T-cell (primary cell): ENCODE results near the gene LHPP. TPM values are rescaled to one million over a fixed set of nuclear protein-coding genes. Genes with fewer than 3 reads are reported as not detected.

Experiments used
- ATAC-seq, 4 experiments: fragments of 200-7000 bp in 3 of 4; fragments of 150-1000 bp in 1 of 4; cut with Tn5 transposase; replicated peaks in 1 of 4; 1 replicate in 3 of 4; 2 replicates in 1 of 4; pipeline ENCODE4 v1.10.0; 2021; ENCODE audit warnings: moderate library complexity in 3 of 4, mild to moderate bottlenecking in 2 of 4, moderate number of reproducible peaks in 1 of 4
- CTCF ChIA-PET, 2 donors: fragments of 300-600 bp; sonication (Branson Sonifier 250); formaldehyde crosslinking; loops; one replicate each; lab custom pipeline; 2022; ENCODE audit warnings: antibody characterized with exemption in 2 of 2; lab: Charles Lee
- POLR2A ChIA-PET, 2 donors: fragments of 300-600 bp; sonication (Branson Sonifier 250); formaldehyde crosslinking; loops; one replicate each; lab custom pipeline; 2022; ENCODE audit warnings: antibody characterized with exemption in 2 of 2; lab: Charles Lee
- DNase-seq, 35 experiments: peaks; one replicate each; pipeline versions ENCODE4 v3.0.0 to v3.0.0-alpha.2; 2013 to 2023
- H3K27ac ChIP-seq: one replicate; pipeline ENCODE4 v1.5.1; 2013; ENCODE audit warnings: low read length
- H3K27me3 ChIP-seq, 2 experiments: replicated peaks in 1 of 2; 1 replicate in 1 of 2; 2 replicates in 1 of 2; pipeline versions ENCODE4 v1.6.1 to v1.7.0; 2013; ENCODE audit warnings: low read length in 1 of 2, mixed read lengths in 1 of 2; ENCODE audit not compliant: control insufficient read depth in 2 of 2, insufficient read depth in 2 of 2; ENCODE audit errors: extremely low read depth in 1 of 2
- H3K36me3 ChIP-seq, 2 donors: 1 replicate in 1 of 2; 2 replicates in 1 of 2; pipeline versions ENCODE4 v1.6.1 to v1.7.0; 2013; ENCODE audit warnings: low read length in 1 of 2; ENCODE audit not compliant: control insufficient read depth in 2 of 2, insufficient read depth in 1 of 2; ENCODE audit errors: extremely low read depth in 1 of 2
- H3K4me1 ChIP-seq, 2 experiments: 1 replicate in 1 of 2; 2 replicates in 1 of 2; pipeline versions ENCODE4 v1.6.1 to v1.7.0; 2013; ENCODE audit warnings: low read length in 2 of 2, mixed read lengths in 1 of 2; ENCODE audit not compliant: insufficient read depth in 2 of 2, control insufficient read depth in 1 of 2; ENCODE audit errors: extremely low read depth in 1 of 2
- H3K4me3 ChIP-seq, 2 donors: 1 replicate in 1 of 2; 2 replicates in 1 of 2; pipeline versions ENCODE4 v1.5.1 to v1.7.0; 2013; ENCODE audit warnings: mild to moderate bottlenecking in 2 of 2, low read length in 1 of 2, moderate library complexity in 1 of 2; ENCODE audit not compliant: control insufficient read depth in 1 of 2; ENCODE audit errors: extremely low read depth in 1 of 2
- H3K9me3 ChIP-seq: 2 replicates; pipeline ENCODE4 v1.7.0; 2013
- H3K27ac Mint-ChIP-seq, 2 donors: one replicate each; pipeline ENCODE4 v1.8.0; 2020 to 2021; ENCODE audit warnings: mild to moderate bottlenecking in 2 of 2, mixed read lengths in 2 of 2
- H3K27me3 Mint-ChIP-seq, 2 donors: one replicate each; pipeline ENCODE4 v1.8.0; 2021 to 2022; ENCODE audit warnings: mixed read lengths in 2 of 2
- H3K36me3 Mint-ChIP-seq: one replicate; pipeline ENCODE4 v1.8.0; 2021; ENCODE audit warnings: mixed read lengths
- H3K4me1 Mint-ChIP-seq, 3 donors: one replicate each; pipeline ENCODE4 v1.8.0; 2020 to 2022; ENCODE audit warnings: mixed read lengths in 3 of 3, mild to moderate bottlenecking in 1 of 3
- H3K4me3 Mint-ChIP-seq, 3 donors: one replicate each; pipeline ENCODE4 v1.8.0; 2020 to 2022; ENCODE audit warnings: mild to moderate bottlenecking in 3 of 3, mixed read lengths in 3 of 3, moderate library complexity in 3 of 3
- H3K9me3 Mint-ChIP-seq, 3 donors: one replicate each; pipeline ENCODE4 v1.8.0; 2020 to 2022; ENCODE audit warnings: mixed read lengths in 3 of 3
- WGBS: methylation state at CpG from one replicate; pipeline ENCODE4 v1.1.5; 2013; ENCODE audit warnings: missing lambda C conversion rate; ENCODE audit not compliant: insufficient coverage; 5-methylcytosine and 5-hydroxymethylcytosine counted together
- total RNA-seq, 35 experiments: library from RNA in 6 of 35; stranded (reverse) in 6 of 35; fragments of 120-200 nt in 1 of 35; gene quantifications; one replicate each; pipeline versions ENCODE4 v1.2.1 to v1.2.4 and lab custom pipeline; 2013 to 2026

Gene LHPP
- total RNA-seq, 5 donors from 2014 or later (not counting 1 experiment from before 2014, with no cell fraction given): 13.2 to 27.4 (median 22.3) TPM

GRCh38 chr10:124641282-124642087 is 179.9 kb downstream of the LHPP start:
- no peaks in the 10 kb centered on the region for H3K27me3 ChIP-seq
- peak in 25 of 35 experiments; percentile 26 to 73 (median 47) for DNase-seq
- H3K4me3 ChIP-seq: peak overlapping the region in 1 of 2 donors; percentile 21
- Mint-ChIP-seq H3K4me1 (peaks cover 67 to 99% (median 88%) of the 10 kb centered on the region in 3 donors), H3K27me3 (no peaks in the 10 kb centered on the region), H3K4me3 (peak overlapping the region; percentile 49 to 71 (median 63)), H3K9me3 (no peaks in the 10 kb centered on the region), H3K27ac (peak overlapping the region; percentile 90 to 99), H3K36me3 (peaks cover 8% of the 10 kb centered on the region)
- no peaks in the 10 kb centered on the region for H3K9me3 ChIP-seq
- peak overlapping the region; percentile 87 for H3K27ac ChIP-seq
- POLR2A ChIA-PET: interaction anchor here in 1 of 2 donors (1.0 kb wide), 1 partner anchor 77 kb away, joined by 3 read pairs; no protein-coding TSS in a partner anchor
- CTCF ChIA-PET: no interaction called here
- 60% methylated on average over 14 of the region's 15 CpGs for WGBS
- H3K4me1 ChIP-seq: peaks cover 41 to 99% of the 10 kb centered on the region in 2 experiments
- H3K36me3 ChIP-seq: peaks cover 5 to 17% of the 10 kb centered on the region in 2 donors
- ATAC-seq: peak; percentile 65 to 79 (median 74)

- ChIA-PET POLR2A (no interaction called here), CTCF (interaction anchor here in 1 of 2 donors (1.4 kb wide), 1 partner anchor 99 kb away, joined by 6 read pairs; no protein-coding TSS in a partner anchor)
- H3K36me3 ChIP-seq: peaks cover 5 to 17% of the 10 kb centered on the region in 2 donors
- Mint-ChIP-seq H3K4me3 (peak overlapping the region in 1 of 3 donors; percentile 63), H3K36me3 (peaks cover 8% of the 10 kb centered on the region), H3K4me1 (peaks cover 67 to 99% (median 88%) of the 10 kb centered on the region in 3 donors), H3K27ac (peak overlapping the region; percentile 90 to 99), H3K9me3 (no peaks in the 10 kb centered on the region), H3K27me3 (no peaks in the 10 kb centered on the region)
- peak overlapping the region; percentile 87 for H3K27ac ChIP-seq
- no peaks in the 10 kb centered on the region for H3K9me3 ChIP-seq
- 89% methylated on average over 17 of the region's 20 CpGs for WGBS
- H3K4me1 ChIP-seq: peaks cover 39 to 99% of the 10 kb centered on the region in 2 experiments
- no peaks in the 10 kb centered on the region for H3K27me3 ChIP-seq
- DNase-seq (peak in 6 of 35 experiments; percentile 11 to 49 (median 34)), ATAC-seq (no peak)
- no peak overlapping the region for H3K4me3 ChIP-seq
Observed at GRCh38 chr10:124642088-124642710, 180.6 kb downstream of the LHPP start.

- ATAC-seq (no peak), DNase-seq (no peak)
- Mint-ChIP-seq H3K27ac (peak overlapping the region; percentile 98 to 99), H3K4me3 (no peak overlapping the region), H3K4me1 (peaks cover 67 to 99% (median 90%) of the 10 kb centered on the region in 3 donors), H3K27me3 (no peaks in the 10 kb centered on the region), H3K36me3 (peaks cover 8% of the 10 kb centered on the region), H3K9me3 (no peaks in the 10 kb centered on the region)
- WGBS: 98% methylated on average over 26 of the region's 30 CpGs
- peaks cover 5 to 17% of the 10 kb centered on the region in 2 donors for H3K36me3 ChIP-seq
- no peak overlapping the region for H3K4me3 ChIP-seq
- H3K27ac ChIP-seq: no peak overlapping the region
- H3K27me3 ChIP-seq: no peaks in the 10 kb centered on the region
- peaks cover 46 to 99% of the 10 kb centered on the region in 2 experiments for H3K4me1 ChIP-seq
- CTCF ChIA-PET: interaction anchor here in 1 of 2 donors (1.2 to 1.4 kb wide), 2 partner anchors 11 to 98 kb away, joined by 3 to 6 read pairs; no protein-coding TSS in a partner anchor
- no peaks in the 10 kb centered on the region for H3K9me3 ChIP-seq
- POLR2A ChIA-PET: no interaction called here
Observed at GRCh38 chr10:124643330-124644009, 181.8 kb downstream of the LHPP start.

GRCh38 chr10:124644236-124644635 is 182.6 kb downstream of the LHPP start:
- Mint-ChIP-seq H3K27ac (peak overlapping the region; percentile 98 to 99), H3K27me3 (no peaks in the 10 kb centered on the region), H3K36me3 (peaks cover 8% of the 10 kb centered on the region), H3K9me3 (no peaks in the 10 kb centered on the region), H3K4me1 (peaks cover 75 to 99% (median 91%) of the 10 kb centered on the region in 3 donors), H3K4me3 (no peak overlapping the region)
- H3K4me3 ChIP-seq: no peak overlapping the region
- ATAC-seq (no peak), DNase-seq (no peak)
- H3K4me1 ChIP-seq: peaks cover 50 to 99% of the 10 kb centered on the region in 2 experiments
- peak overlapping the region; percentile 10 for H3K27ac ChIP-seq
- H3K27me3 ChIP-seq: no peaks in the 10 kb centered on the region
- 93% methylated on average over 3 of the region's 4 CpGs for WGBS
- ChIA-PET CTCF (interaction anchor here in 1 of 2 donors (1.2 kb wide), 1 partner anchor 11 kb away, joined by 3 read pairs; no protein-coding TSS in a partner anchor), POLR2A (no interaction called here)
- no peaks in the 10 kb centered on the region for H3K9me3 ChIP-seq
- H3K36me3 ChIP-seq: peaks cover 5 to 17% of the 10 kb centered on the region in 2 donors

GRCh38 chr10:124644771-124645415 is 183.3 kb downstream of the LHPP start:
- Histone ChIP-seq H3K4me3 (no peak overlapping the region), H3K27ac (peak overlapping the region; percentile 1), H3K4me1 (peaks cover 51 to 99% of the 10 kb centered on the region in 2 experiments), H3K9me3 (no peaks in the 10 kb centered on the region), H3K27me3 (no peaks in the 10 kb centered on the region), H3K36me3 (peaks cover 5 to 16% of the 10 kb centered on the region in 2 donors)
- H3K36me3 Mint-ChIP-seq: peaks cover 11% of the 10 kb centered on the region
- CTCF ChIA-PET: interaction anchor here in 1 of 2 donors (1.2 kb wide), 1 partner anchor 12 kb away, joined by 3 read pairs; no protein-coding TSS in a partner anchor
- ATAC-seq: no peak
- peak overlapping the region; percentile 98 to 99 for H3K27ac Mint-ChIP-seq
- no peaks in the 10 kb centered on the region for H3K9me3 Mint-ChIP-seq
- peak in 1 of 35 experiments; percentile 29 for DNase-seq
- no peak overlapping the region for H3K4me3 Mint-ChIP-seq
- 100% methylated on average over 6 of the region's 10 CpGs for WGBS
- no peaks in the 10 kb centered on the region for H3K27me3 Mint-ChIP-seq
- POLR2A ChIA-PET: no interaction called here
- peaks cover 81 to 99% (median 93%) of the 10 kb centered on the region in 3 donors for H3K4me1 Mint-ChIP-seq
